IPS-NIHi7 (cell line): Measurements from ENCODE around the gene EPAS1.

ENCODE experiments used
- DNase-seq: peaks from one replicate; pipeline ENCODE4 v3.0.0; 2012; ENCODE audit warnings: mixed read lengths; ENCODE audit errors: extremely low spot score

EPAS1 gene

GRCh38 chr2:46273225-46273863 lies 23.9 kb upstream of the EPAS1 start:
- DNase-seq: no peak

DNA sequence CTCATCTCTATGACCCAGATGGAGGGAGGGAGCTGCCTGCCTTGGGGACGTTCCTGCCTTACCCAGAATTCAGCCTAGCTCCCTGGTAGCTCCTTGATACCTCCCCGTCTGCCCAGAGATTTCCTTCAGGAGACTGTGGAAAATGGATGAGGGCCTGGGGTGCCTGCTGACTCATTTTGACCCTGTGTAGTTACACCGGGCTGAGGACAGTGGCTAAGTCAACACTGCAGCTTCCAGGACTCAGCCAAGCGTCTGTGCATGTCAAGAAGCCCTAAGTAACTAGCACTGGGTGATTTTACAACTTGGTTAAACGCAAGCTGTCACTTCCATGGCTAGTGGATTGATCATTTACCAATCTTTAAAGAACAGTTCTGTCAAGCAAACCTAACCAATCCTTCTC lies 23.3 kb upstream of the EPAS1 start:
- DNase-seq: no peak

DNA sequence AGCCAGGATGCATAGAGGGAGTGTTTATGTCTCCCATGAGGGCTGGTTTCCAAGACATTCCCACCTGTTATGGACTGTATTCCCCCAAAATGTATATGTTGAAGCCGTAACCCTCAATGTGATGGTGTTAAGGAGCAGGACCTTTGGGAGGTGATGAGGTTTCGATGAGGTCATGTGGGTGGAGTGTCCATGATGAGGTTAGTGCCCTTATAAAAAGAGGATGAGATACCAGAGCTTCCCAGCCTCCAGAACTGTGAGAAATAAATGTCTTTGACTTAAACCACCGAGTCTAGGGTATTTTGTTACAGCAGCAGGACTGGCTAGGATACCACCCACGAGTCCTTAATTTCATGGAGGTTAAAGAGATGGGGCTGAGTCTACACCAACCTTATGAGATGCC lies 22.6 kb upstream of the EPAS1 start:
- no peak for DNase-seq

GRCh38 chr2:46275995-46276394 lies 21.2 kb upstream of the EPAS1 start:
- DNase-seq: peak; percentile 84

DNA sequence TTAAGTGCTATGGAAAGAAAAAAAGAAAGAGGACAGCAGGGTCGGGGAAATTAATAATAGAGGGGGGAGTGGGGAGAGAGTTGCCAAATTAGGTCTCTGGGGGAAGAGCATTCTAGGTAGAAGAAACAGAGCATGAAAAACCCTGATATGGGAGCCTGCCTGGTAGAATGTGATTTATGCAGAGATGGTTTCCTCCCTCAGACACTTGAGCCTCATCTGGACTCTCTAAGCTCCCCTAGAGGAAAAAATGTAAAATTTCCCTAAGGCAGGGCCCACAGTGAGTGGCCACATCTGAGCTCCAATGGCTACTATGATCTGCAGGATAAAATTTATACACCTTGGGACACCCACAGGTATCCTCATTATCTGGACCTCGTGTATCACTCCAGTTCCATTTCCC lies 20.6 kb upstream of the EPAS1 start:
- DNase-seq: no peak

- no peak for DNase-seq
Observed at GRCh38 chr2:46277431-46278190, 19.6 kb upstream of the EPAS1 start.

- DNase-seq: no peak
Observed at GRCh38 chr2:46278952-46279351, 18.3 kb upstream of the EPAS1 start.

DNA sequence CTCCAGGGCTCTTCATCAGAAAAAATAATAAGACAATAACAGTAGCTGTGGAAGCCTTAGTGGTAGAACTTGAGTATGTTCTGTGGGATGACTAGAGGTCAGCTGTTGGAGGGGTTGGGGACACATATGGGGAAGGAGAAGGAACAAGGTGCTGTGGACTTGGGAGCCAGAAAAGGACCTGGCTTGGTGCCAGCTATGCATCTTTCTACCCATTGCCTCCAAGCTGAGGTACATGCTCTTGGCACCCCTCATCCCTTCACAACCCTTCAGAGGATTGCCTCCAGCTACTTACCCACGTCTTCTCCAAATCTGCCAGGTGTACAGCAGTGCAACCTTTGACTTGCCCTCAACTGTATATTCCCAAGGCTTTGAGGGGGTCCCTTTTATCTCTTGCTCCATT lies 15.3 kb upstream of the EPAS1 start:
- no peak for DNase-seq

DNA sequence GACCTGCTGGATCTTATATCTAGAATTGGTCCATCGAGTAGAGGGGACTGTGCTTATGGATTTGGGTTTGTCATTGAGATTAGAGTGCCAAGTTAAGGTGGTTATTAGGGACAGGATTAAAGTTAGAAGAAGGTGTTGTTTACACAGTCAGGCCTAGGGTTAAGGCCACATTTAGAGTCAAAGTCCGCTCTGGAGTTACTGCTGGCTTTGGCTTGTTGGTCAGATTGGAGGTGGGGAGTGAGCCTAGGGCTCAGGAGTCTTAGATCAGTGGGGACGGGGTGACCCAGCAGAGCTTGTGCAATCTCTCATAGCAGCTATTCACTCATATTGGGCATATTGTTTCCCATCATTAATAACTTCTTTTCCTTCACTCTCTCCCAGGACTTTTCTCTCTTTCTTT lies 13.5 kb upstream of the EPAS1 start:
- DNase-seq: no peak

DNA sequence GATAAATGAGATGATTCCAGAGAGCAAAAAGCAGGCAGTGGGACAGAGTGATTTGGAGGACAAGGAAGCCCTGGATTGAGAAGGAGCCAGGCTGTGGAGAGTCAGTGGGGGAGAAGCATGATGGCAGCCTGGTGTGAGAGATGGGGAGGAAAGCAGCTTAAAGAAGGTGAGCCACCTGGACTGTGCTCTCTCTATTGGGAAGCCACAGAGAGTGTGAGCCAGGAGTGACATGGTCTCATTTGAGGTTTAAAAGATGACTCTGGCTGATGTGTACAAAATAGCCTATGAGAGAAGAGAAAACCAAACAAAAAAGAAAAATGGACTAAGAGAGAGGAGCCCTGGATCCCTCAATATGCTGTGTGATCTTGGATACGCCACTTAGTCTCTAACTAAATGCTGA lies 12.9 kb upstream of the EPAS1 start:
- DNase-seq: no peak

- DNase-seq: no peak
Observed at GRCh38 chr2:46284796-46285195, 12.4 kb upstream of the EPAS1 start.

- no peak for DNase-seq
Observed at GRCh38 chr2:46286715-46287114, 10.5 kb upstream of the EPAS1 start.

DNA sequence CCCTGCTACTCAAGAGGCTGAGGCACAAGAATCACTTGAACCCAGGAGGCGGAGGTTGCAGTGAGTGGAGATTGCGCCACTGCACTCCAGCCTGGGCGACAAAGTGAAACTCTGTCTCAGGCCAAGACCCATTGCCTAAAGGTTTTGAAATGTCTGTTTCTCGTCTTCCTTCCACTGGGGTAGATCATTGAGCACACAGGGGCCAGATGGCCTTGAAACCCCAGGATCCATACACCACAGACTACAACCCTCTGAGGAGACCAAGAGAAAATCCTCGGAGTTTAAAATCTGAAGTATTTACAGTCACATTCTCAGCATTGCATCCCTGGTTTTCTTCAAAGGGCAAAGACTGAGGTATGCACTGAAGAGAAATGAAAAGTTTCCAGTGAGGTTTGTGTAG lies 7.1 kb upstream of the EPAS1 start:
- DNase-seq: no peak

GRCh38 chr2:46293466-46293865 lies 3.7 kb upstream of the EPAS1 start:
- DNase-seq: no peak

- peak; percentile 75 for DNase-seq
Observed at GRCh38 chr2:46294176-46294836, 2.9 kb upstream of the EPAS1 start.

DNA sequence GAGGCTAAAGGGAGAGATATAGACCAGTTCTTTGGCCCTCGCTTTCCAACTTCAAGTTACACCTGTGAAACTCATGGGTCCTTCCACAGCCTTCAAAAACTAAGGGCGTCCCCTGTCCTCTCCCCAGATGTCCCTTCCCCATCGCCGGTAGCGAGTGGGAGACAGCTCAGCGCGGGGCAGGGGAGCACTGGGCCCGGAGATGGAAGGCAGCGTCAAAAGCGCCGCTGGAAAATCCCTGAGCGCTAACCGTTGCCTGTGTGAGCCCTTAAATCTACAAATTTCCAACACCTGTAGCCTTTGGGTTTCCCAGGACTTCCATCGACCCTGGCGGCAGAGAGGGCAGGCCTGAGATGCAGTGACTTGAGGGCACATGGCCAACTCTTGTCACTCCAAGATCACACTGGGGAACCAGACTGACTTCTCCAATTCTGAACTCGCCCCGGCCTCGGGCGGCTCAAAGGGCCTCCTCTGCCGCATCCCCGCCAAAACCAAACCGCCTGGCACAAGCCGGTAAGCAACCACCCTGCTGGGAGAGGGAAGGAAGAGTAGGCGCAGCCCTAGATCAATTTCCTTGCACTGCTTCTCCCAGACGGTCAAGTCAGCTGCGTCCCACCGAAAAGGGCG lies 879 bp upstream of the EPAS1 start:
- peak; percentile 40 for DNase-seq

GRCh38 chr2:46297546-46298271 lies 502 bp downstream of the EPAS1 start:
- DNase-seq: peak; percentile 67

- DNase-seq: no peak
Observed at GRCh38 chr2:46298272-46298521, 990 bp downstream of the EPAS1 start.

DNA sequence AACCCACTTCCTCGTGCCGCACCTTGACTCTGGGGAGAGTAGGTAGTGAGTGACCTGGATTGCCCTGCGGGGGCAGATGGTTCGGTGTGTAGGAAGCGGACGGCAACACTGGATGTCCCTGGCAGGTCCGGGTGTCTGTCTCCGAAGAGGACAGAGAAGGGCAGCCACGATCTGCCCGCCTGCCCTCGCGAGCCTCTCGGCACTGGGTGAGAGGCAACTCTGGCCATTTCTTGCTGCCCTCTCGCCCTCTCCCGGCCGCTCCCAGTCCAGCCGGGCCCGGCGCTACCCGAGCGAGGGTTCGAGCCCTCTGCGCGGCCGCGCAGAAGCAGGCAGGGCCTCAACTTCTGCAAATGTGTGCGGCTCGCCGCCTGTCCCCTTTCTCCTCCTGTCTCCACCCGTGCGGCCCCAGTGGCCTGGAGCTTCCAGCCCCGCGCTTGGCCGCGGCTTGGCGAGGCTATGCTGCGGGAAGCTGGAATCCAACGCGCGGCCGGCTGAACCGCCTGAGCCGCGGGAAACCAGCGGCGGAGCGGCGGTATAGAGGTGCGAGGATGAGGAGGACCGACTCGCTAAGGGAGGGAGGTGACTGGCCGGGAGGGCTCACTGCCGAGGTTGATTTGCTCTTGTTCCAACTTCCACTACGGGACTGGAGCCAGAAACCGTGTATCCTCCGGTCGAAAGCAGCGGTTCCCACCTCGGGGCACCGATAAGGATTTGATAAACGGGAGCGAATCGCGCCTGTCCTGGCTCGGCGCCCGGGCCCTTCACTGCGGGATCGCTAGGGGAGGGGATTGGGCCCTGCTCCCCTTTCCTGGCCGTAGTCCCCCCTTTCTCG lies 1.5 kb downstream of the EPAS1 start:
- peak; percentile 53 for DNase-seq

GRCh38 chr2:46299365-46300263 lies 2.4 kb downstream of the EPAS1 start:
- DNase-seq: peak; percentile 35
